Psoas muscle (tissue), 8 donors: ENCODE data around the gene TSACC. TPM values are rescaled to one million over a fixed set of nuclear protein-coding genes. Genes with fewer than 3 reads are reported as not detected.

Experiments
- ATAC-seq, 4 donors: fragments of 200-7000 bp; cut with Tn5 transposase; one replicate each; pipeline ENCODE4 v1.9.1; 2020; ENCODE audit warnings: moderate library complexity in 3 of 4, mild to moderate bottlenecking in 2 of 4
- DNase-seq, 2 donors: peaks; one replicate each; pipeline ENCODE4 v3.0.0-alpha.2; 2020
- H3K27ac ChIP-seq: fragments of 200-600 bp; one replicate; pipeline ENCODE4 v1.8.0; 2022
- H3K27me3 ChIP-seq, 3 donors: fragments of 200-600 bp in 1 of 3; one replicate each; pipeline versions ENCODE4 v1.6.1 to v1.8.0; 2013 to 2022; ENCODE audit warnings: low read length in 2 of 3, mild to moderate bottlenecking in 2 of 3, moderate library complexity in 1 of 3; ENCODE audit not compliant: insufficient read depth in 3 of 3
- H3K36me3 ChIP-seq, 2 donors: fragments of 200-600 bp in 1 of 2; one replicate each; pipeline versions ENCODE4 v1.6.1 to v1.8.0; 2013 to 2022; ENCODE audit warnings: low read depth in 1 of 2, mild to moderate bottlenecking in 1 of 2, moderate library complexity in 1 of 2; ENCODE audit not compliant: insufficient read depth in 1 of 2
- H3K4me1 ChIP-seq: fragments of 200-600 bp; one replicate; pipeline ENCODE4 v1.8.0; 2022
- H3K4me3 ChIP-seq: fragments of 200-600 bp; one replicate; pipeline ENCODE4 v1.8.0; 2022; ENCODE audit warnings: mild to moderate bottlenecking
- H3K9me3 ChIP-seq: fragments of 200-600 bp; one replicate; pipeline ENCODE4 v1.8.0; 2022
- CTCF ChIP-seq: fragments of 200-600 bp; IDR thresholded peaks from one replicate; pipeline ENCODE4 v1.8.0; 2022; ENCODE audit warnings: antibody characterized with exemption
- WGBS, 3 donors: extraction: QIAGEN DNeasy Blood & Tissue Kit; methylation state at CpG; one replicate each; pipeline versions ENCODE4 v1.1.6 to v1.1.7; 2013; 5-methylcytosine and 5-hydroxymethylcytosine counted together
- intact Hi-C, 2 donors: fragments of 100-400 bp; cut with DNase I; formaldehyde crosslinking; loops; one replicate each; pipeline versions ENCODE4 v1.11.0 to v1.14.2; 2022
- polyA plus RNA-seq, 3 donors: library from polyadenylated mRNA; stranded (reverse); fragments of 200-250 nt; gene quantifications; one replicate each; pipeline ENCODE4 v1.2.3, GENCODE V29; 2013
- total RNA-seq, 4 donors: library from RNA; stranded (reverse); fragmentation: NEBNext Ultra II Directional in 2 of 4; extraction: Animal tissue kit (Norgen Biotek cat#: 25700) in 2 of 4; gene quantifications; one replicate each; pipeline versions ENCODE4 v1.2.1 to v1.2.4, GENCODE V29; 2021 to 2023
- donor health status: healthy with polysubstance abuse.
- donor health status: DM: no; HTN: no; CAD: no; lungs with moderate emphysema.
- donor health status: Bipolar disorder and iron deficiency.
- donor health status: healthy.
- donor health status: DM: yes; HTN: yes; CAD: no.
- donor health status: DM: no; HTN: no; CAD: no.
- donor health status: DM: no; HTN: no; CAD: no.
- donor health status: DM: yes; HTN: yes; CAD: no.

TSACC gene
- total and polyA plus RNA-seq, 7 donors = 0.30 to 1.7 (median 0.84) TPM

DNA sequence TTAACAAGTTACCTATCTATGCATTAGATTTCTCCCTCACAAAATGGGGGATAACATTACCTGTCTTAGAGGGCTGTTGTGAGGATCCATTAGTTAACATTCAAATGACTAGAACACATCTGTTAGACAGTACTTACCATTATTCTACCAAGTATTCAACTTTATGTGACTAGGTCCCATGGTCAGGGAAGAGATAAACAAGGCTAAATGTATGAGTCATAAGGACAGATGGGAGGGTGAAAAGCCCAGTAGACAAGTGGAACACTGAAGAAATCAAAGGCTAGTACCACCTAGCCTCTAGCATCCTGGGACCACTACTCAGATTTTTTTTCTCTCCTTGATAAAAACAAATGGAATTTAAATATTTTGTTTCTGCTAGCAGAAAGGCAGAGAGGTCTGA, 30.2 kb upstream of the TSACC start:
- intact Hi-C loops = no loop called here
- Histone ChIP-seq H3K27me3 (no peaks in the 10 kb centered on the region), H3K4me1 (no peaks in the 10 kb centered on the region), H3K9me3 (no peaks in the 10 kb centered on the region), H3K36me3 (peaks cover 30 to 94% of the 10 kb centered on the region in 2 donors), H3K4me3 (no peak overlapping the region), H3K27ac (no peak overlapping the region)
- DNase-seq = no peak
- ATAC-seq = peak in 1 of 4 donors; percentile 37
- TF ChIP-seq CTCF = no peak

GRCh38 chr1:156310962-156311361, 27.4 kb upstream of the TSACC start:
- peak; percentile 60 to 83 for DNase-seq
- Histone ChIP-seq H3K4me1 (no peaks in the 10 kb centered on the region), H3K36me3 (peaks cover 33 to 100% of the 10 kb centered on the region in 2 donors), H3K9me3 (no peaks in the 10 kb centered on the region), H3K27me3 (no peaks in the 10 kb centered on the region), H3K4me3 (no peak overlapping the region), H3K27ac (no peak overlapping the region)
- intact Hi-C loops = loop anchor here in 1 of 2 donors (10.0 kb wide), 1 partner anchor 646 kb away; no protein-coding TSS in a partner anchor
- WGBS, 3 donors = 66 to 88% (median 73%) methylated on average over 6 of the region's 6 CpGs
- TF ChIP-seq CTCF = no peak
- ATAC-seq = peak; percentile 81 to 95 (median 90)

DNA sequence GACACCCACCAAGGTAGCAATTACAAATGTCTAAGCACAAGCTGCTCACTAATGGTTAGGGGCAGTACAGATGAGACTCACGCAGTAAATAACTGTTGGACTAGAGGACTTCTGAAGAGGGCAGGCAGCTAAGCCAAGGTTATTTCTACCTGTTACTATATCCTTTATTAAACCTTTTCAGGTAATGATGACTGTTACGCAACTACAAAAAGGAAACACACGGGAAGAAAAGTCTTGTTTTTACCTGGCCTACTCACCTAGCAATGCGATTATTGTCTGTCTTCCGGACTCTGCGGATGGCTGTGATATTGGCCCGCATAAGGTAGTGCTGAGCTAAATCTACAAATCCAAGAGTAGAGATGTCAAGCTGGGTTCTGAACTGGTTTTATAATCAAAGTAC, 21.4 kb upstream of the TSACC start:
- no peaks in the 10 kb centered on the region for H3K9me3 ChIP-seq
- H3K4me3 ChIP-seq = no peak overlapping the region
- no peaks in the 10 kb centered on the region for H3K4me1 ChIP-seq
- intact Hi-C loops = loop anchor here in 1 of 2 donors (5.0 to 10.0 kb wide), 2 partner anchors 50 to 652 kb away; no protein-coding TSS in a partner anchor
- TF ChIP-seq CTCF = no peak
- peaks cover 41 to 100% of the 10 kb centered on the region in 2 donors for H3K36me3 ChIP-seq
- WGBS, 3 donors = 93 to 95% (median 93%) methylated on average over 7 of the region's 7 CpGs
- DNase-seq = no peak
- no peak overlapping the region for H3K27ac ChIP-seq
- H3K27me3 ChIP-seq = no peaks in the 10 kb centered on the region
- no peak for ATAC-seq

- peak in 1 of 4 donors; percentile 46 for ATAC-seq
- WGBS, 3 donors = 85 to 88% (median 87%) methylated on average over 1 of the region's 1 CpG
These were observed 18.7 kb upstream of the TSACC start for GRCh38 chr1:156319664-156320063.

More at GRCh38 chr1:156319664-156320063, 18.7 kb upstream of the TSACC start:
- Histone ChIP-seq H3K4me3 (no peak overlapping the region), H3K4me1 (no peaks in the 10 kb centered on the region), H3K27me3 (no peaks in the 10 kb centered on the region), H3K36me3 (peaks cover 43 to 100% of the 10 kb centered on the region in 2 donors), H3K27ac (no peak overlapping the region), H3K9me3 (no peaks in the 10 kb centered on the region)
- intact Hi-C loops = loop anchor here in 1 of 2 donors (5.0 to 10.0 kb wide), 2 partner anchors 52 to 655 kb away; no protein-coding TSS in a partner anchor
- no peak for DNase-seq
- peak; percentile 47 for TF ChIP-seq CTCF
